ES-I3 (cell line): ENCODE measurements around the gene PPP6R1.
A peak's percentile ranks its signal among the peaks of the same experiment; 100 is the strongest.

Experiments
- H3K36me3 ChIP-seq: 2 replicates; pipeline ENCODE4 v1.6.1; 2013; ENCODE audit warnings: mild to moderate bottlenecking, low read length, control low read depth, moderate library complexity; ENCODE audit not compliant: insufficient read depth
- H3K4me1 ChIP-seq: 2 replicates; pipeline ENCODE4 v1.6.1; 2013; ENCODE audit warnings: mild to moderate bottlenecking, control low read depth, low read length; ENCODE audit not compliant: insufficient read depth
- H3K9ac ChIP-seq: 2 replicates; pipeline ENCODE4 v1.6.1; 2013; ENCODE audit warnings: low read depth, mild to moderate bottlenecking, low read length, moderate library complexity
- H3K9me3 ChIP-seq: 2 replicates; pipeline ENCODE4 v1.6.1; 2013; ENCODE audit warnings: mild to moderate bottlenecking, low read length, moderate library complexity; ENCODE audit not compliant: control insufficient read depth, insufficient read depth

The PPP6R1 gene

GRCh38 chr19:55257461-55258420 is 1.1 kb downstream of the PPP6R1 start:
- peaks cover 25% of the 10 kb centered on the region for H3K4me1 ChIP-seq

GRCh38 chr19:55256562-55257460 is 2.0 kb downstream of the PPP6R1 start:
- H3K4me1 ChIP-seq, result peaks cover 26% of the 10 kb centered on the region
- no peaks in the 10 kb centered on the region for H3K36me3 ChIP-seq
- peak overlapping the region; percentile 89; the same call in 1 of the 2 replicates for H3K9ac ChIP-seq
- no peaks in the 10 kb centered on the region for H3K9me3 ChIP-seq

More at GRCh38 chr19:55257461-55258420, 1.1 kb downstream of the PPP6R1 start:
- H3K9me3 ChIP-seq, result no peaks in the 10 kb centered on the region
- H3K36me3 ChIP-seq, result no peaks in the 10 kb centered on the region
- H3K9ac ChIP-seq, result peak overlapping the region; percentile 89

- Histone ChIP-seq H3K9ac (no peak overlapping the region), H3K36me3 (no peaks in the 10 kb centered on the region), H3K4me1 (peaks cover 33% of the 10 kb centered on the region), H3K9me3 (no peaks in the 10 kb centered on the region)
Measured at GRCh38 chr19:55255618-55256423, 3.0 kb downstream of the PPP6R1 start.

GRCh38 chr19:55254625-55254977 is 4.2 kb downstream of the PPP6R1 start:
- Histone ChIP-seq H3K9ac (no peak overlapping the region), H3K36me3 (no peaks in the 10 kb centered on the region; the same call in 1 of the 2 replicates), H3K9me3 (no peaks in the 10 kb centered on the region), H3K4me1 (peaks cover 29% of the 10 kb centered on the region)

- H3K36me3 ChIP-seq, result no peaks in the 10 kb centered on the region; the same call in 1 of the 2 replicates
- peaks cover 29% of the 10 kb centered on the region for H3K4me1 ChIP-seq
- no peak overlapping the region for H3K9ac ChIP-seq
- H3K9me3 ChIP-seq, result no peaks in the 10 kb centered on the region
Measured at GRCh38 chr19:55253842-55254624, 4.8 kb downstream of the PPP6R1 start.

GRCh38 chr19:55252760-55253663 is 5.8 kb downstream of the PPP6R1 start:
- Histone ChIP-seq H3K9me3 (no peaks in the 10 kb centered on the region), H3K4me1 (peaks cover 29% of the 10 kb centered on the region), H3K9ac (no peak overlapping the region), H3K36me3 (no peaks in the 10 kb centered on the region; the same call in 1 of the 2 replicates)

- Histone ChIP-seq H3K9ac (no peak overlapping the region), H3K9me3 (no peaks in the 10 kb centered on the region), H3K4me1 (peaks cover 25% of the 10 kb centered on the region), H3K36me3 (no peaks in the 10 kb centered on the region; the same call in 1 of the 2 replicates)
Measured at GRCh38 chr19:55251341-55252081, 7.3 kb downstream of the PPP6R1 start.

GRCh38 chr19:55250262-55251036 is 8.4 kb downstream of the PPP6R1 start:
- H3K36me3 ChIP-seq, result peaks cover 3% of the 10 kb centered on the region; the same call in 1 of the 2 replicates
- H3K9me3 ChIP-seq, result no peaks in the 10 kb centered on the region
- H3K9ac ChIP-seq, result no peak overlapping the region
- H3K4me1 ChIP-seq, result peaks cover 24% of the 10 kb centered on the region

- peaks cover 3% of the 10 kb centered on the region; the same call in 1 of the 2 replicates for H3K36me3 ChIP-seq
- H3K9me3 ChIP-seq, result no peaks in the 10 kb centered on the region
- H3K9ac ChIP-seq, result no peak overlapping the region
- peaks cover 18% of the 10 kb centered on the region for H3K4me1 ChIP-seq
Measured at GRCh38 chr19:55249841-55250240, 9.0 kb downstream of the PPP6R1 start.

- Histone ChIP-seq H3K9ac (no peak overlapping the region), H3K9me3 (no peaks in the 10 kb centered on the region), H3K36me3 (peaks cover 3% of the 10 kb centered on the region; the same call in 1 of the 2 replicates), H3K4me1 (peaks cover 8% of the 10 kb centered on the region)
Measured at GRCh38 chr19:55248704-55249103, 10.1 kb downstream of the PPP6R1 start.

- H3K9ac ChIP-seq, result no peak overlapping the region
- peaks cover 3% of the 10 kb centered on the region; the same call in 1 of the 2 replicates for H3K36me3 ChIP-seq
- no peaks in the 10 kb centered on the region for H3K9me3 ChIP-seq
- H3K4me1 ChIP-seq, result peaks cover 8% of the 10 kb centered on the region
Measured at GRCh38 chr19:55248166-55248675, 10.6 kb downstream of the PPP6R1 start.
